HG03442 (cell line): ENCODE data around the gene COLGALT1.
"Not testable (repeated sequence)": the region's sequence is repeated elsewhere in the genome, so short reads cannot be mapped to it uniquely, and the experiment has no call there.

Source experiments
- ATAC-seq: cut with Tn5 transposase; IDR thresholded peaks from one replicate; pipeline ENCODE4 v1.9.1; 2021; ENCODE audit warnings: mild to moderate bottlenecking, moderate library complexity; ENCODE audit not compliant: unreplicated experiment

COLGALT1 gene

DNA sequence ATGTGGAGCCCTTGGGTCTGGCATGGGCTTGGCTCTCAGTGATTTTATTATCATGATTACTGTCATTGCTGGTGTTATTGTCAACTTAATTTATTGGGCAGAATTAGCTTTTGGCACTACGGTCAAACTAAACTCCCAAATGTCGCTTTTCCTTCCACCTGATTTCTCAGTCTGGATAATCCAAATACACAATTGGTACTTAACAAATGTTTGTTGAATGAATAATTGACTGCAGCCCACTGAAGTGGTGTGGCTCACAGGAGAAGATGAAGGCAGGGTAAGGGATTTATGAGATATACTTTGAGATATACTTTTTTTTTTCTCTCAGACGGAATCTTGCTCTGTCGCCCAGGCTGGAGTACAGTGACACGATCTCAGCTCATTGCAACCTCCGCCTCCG lies 1.5 kb downstream of the COLGALT1 start:
- ATAC-seq: no peak

DNA sequence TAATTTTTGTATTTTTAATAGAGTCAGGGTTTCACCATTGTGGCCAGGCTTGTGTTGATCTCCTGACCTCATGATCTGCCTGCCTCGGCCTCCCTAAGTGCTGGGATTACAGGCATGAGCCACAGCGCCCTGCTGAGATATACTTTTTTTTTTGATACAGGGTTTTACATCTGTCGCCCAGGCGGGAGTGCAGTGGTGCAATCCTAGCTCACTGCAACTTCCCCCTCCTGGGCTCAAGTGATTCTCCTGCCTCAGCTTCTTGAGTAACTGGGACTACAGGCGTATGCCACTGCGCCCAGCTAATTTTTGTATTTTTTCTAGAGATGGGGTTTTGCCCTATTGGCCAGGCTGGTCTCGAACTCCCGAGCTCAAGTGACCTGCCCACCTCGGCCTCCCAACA lies 2.0 kb downstream of the COLGALT1 start:
- no peak for ATAC-seq

DNA sequence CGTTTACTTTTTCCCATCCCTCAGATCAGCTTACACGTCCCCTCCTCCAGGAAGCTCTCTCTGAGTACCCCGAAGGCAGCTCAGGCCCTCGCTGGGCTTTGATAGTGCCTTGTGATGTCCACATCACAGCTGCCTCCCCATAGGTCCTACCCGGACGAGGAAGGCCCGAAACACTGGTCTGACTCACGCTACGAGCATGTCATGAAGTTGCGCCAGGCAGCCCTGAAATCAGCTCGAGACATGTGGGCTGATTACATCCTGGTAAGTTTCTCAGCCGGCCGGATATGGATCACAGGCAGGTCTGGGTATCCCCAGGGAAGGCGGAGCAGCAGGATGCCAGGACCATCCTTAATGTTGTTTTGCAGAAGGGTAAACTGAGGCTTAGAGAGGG lies 4.8 kb downstream of the COLGALT1 start:
- no peak for ATAC-seq

DNA sequence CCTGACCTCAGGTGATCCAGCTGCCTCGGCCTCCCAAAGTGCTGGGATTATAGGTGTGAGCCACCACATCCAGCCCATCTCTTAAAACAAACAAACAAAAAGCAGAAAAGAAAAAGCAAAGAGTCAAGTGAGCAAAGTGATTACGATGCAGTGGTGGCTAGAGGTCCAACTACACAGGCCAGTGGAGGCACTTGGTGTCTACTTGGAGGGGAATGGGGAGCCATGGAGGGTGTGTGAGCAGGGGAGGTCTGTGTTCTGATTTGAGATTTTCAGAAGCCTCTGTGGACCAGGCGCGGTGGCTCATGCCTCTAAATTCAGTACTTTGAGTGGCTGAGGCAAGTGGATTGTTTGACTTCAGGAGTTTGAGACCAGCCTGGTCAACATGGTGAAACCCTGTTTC lies 6.6 kb downstream of the COLGALT1 start:
- no peak for ATAC-seq

DNA sequence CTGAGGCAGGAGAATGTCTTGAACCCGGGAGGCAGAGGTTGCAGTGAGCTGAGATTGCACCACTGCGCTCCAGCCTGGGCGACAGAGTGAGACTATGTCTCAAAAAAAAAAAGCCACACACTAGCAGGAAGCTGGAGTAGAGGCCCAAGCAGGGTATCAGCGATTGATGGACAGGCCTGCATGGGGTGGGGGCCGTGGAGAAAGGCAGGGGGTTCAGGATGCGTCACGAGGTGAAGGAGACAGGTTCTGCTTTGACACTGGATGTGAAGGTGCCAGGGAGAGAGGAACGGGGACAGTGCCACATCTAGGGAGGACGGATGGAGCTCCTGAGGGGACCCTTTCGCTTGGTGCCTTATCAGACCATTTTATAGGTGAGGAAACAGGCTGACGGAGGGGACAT lies 7.1 kb downstream of the COLGALT1 start:
- ATAC-seq: no peak

DNA sequence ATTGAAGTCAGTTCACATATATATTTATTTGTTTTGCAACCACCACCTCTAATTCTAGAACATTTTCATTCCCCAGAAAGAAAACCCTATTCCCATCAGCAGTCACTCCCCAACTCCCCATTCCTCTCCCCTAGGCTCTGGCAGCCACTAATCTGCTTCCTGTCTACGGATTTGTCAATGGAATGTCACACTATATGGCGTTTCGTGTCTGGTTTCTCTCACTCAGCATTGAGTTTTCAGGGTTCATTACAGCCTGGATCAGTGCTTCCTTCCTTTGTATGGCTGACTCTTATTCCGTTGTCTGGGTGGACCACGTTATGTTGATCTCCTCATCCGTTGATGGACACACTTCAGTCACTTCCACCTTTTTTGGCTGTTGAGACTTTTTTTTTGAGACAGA lies 9.3 kb downstream of the COLGALT1 start:
- ATAC-seq: no peak

DNA sequence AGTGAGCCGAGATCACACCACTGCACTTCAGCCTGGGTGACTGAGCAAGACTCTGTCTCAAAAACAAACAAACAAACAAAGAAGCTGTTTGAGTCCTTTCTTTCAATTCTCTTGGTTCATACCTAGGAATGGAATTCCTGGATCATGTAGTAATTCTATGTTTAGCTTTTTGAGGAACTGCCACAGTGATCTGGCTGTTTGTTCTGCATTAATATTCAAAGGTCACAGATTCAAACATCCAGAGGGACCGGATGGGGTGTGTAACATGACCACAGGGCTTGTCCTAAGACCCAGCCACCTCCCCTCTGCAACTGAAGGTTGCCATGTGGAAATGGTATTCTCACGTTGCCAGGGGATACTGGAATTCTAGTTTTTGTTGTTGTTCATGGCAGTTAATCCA lies 10.2 kb downstream of the COLGALT1 start:
- no peak for ATAC-seq

DNA sequence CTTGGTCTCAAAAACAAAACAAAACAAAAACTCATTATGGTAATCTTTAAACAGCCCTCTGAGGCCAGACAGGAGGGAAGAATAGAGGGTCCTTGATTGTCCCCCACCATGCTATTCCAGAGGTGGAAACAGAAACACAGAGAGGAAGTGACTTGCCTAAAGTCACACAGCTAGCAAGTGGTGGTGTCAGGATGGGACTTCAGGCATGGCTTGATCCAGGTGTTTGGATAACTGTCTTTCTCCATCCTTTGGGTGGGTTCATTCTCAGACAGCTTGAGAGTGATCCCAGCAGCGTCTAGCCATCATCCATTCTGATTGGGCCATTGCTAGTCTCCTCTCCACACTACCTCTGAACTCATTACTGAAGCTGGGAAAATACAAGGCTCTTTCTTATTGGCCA lies 12.5 kb downstream of the COLGALT1 start:
- ATAC-seq: no peak

DNA sequence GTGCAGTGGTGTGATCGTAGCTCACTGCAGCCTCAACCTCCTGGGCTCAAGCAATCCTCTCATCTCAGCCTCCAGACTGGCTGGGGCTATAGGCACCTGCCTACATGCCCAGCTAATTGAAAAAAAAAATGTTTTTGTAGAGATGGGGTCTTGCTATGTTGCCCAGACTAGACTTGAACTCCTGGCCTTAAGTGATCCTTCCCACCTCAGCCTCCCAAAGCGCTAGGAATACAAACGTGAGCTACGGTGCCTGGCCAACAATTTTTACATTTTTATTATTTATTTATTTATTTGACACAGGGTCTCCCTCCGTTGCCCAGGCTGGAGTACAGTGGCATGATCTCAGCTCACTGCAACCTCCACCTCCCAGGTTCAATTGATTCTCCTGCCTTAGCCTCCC lies 14.8 kb downstream of the COLGALT1 start:
- not testable (repeated sequence) for ATAC-seq

DNA sequence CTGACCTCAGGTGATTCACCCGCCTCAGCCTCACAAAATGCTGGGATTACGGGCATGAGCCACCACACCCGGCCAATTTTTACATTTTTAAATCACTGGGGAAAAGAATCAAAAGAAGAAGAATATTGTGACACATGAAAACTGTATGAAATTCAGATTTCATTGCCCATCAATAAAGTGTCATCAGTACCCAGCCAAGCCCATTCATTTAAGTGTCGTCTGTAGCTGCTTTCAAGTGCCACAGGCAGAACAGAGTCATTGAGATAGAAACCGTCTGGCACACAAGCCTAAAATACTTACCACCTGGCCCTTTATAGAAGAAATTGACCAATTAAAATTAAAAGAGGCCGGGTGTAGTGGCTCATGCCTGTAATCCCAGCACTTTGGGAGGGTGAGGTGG lies 15.3 kb downstream of the COLGALT1 start:
- ATAC-seq: no peak

DNA sequence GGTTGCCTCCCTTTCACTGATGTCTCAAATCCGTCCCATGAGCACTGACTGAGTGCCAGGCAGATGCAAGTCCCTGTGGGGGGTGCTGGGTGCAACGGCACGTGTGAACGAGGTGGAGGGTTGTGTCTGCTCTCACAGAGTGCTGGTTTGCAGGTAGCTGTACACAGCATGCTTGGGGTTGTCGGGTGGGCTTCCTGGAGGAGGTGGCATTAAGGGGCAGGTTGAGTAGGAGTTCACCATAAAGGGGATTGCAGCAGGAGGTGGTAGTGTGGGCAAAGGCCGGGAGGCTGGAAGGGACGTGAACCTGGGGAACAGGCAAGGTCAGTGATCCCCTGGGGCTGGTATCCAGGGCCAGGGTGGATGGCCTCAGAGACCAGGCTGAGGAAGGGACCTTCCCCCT lies 17.2 kb downstream of the COLGALT1 start:
- ATAC-seq: no peak

DNA sequence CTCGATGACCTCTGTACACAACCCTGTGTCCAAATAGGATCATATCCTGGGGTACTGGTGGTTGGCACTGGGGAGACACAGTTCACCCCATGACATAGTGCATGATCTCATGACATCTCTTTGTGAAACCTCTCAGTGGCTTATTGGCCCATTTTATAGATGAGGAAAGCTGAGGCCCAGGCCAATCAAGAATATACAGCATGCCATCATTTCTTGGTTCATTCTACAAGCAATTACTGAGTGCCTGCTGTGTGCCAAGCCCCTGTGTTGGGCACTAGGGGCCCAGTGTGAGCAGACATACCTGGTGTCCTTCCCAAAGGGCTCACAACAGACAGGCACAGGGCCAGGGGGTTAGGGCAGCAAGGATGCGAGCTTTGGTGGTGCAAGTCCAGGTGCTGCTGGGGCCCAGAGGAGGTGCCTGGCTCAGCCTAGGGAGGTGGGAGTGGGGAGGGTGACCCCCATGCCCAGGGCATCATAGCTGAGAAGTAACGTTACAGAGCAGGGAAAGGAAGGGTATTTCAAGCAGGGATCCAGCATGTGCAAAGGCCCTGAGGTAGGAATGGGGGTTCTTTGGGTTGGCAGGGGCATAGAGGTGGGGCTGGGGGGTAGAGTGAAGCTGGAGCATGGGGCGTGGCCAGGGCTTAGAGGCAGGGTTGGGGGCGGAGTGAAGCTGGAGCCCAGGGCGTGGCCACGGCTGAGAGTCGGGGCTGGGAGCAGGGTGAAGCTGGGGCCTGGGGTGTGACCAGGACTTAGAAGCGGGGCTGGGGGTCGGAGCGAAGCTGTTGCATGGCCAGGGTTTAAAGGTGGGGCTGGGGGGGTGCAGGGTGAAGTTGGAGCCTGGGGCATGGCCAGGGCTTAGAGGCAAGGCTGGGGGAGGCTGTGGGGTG lies 20.7 kb downstream of the COLGALT1 start:
- ATAC-seq: no peak

DNA sequence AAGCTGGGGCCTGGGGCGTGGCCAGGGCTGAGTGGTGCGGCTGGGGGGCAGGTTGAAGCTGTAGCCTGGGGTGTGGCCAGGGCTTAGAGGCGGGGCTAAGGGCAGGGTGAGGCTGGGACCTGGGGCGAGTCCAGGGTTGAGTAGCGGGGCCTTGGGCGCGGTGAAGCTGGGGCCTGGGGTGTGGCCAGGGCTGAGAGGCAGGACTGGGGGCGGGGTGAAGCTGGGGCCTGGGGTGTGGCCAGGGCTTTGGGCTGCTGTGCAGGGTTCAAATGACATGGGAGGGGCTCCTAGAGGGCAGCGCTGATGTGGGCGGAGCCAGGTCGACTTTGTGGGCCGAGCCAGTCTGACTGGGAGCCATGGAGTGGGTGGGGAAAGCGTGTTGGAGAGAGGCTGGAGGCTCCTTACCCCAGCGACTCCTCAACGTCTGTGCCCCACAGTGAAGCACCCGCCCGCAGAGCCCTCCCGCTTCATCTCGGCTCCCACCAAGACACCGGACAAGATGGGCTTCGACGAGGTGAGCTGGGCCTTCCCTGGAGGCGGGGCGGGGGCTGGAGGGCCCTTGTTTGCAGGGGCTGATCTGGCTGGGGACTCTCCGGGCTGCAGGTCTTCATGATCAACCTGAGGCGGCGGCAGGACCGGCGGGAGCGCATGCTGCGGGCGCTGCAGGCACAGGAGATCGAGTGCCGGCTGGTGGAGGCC lies 21.5 kb downstream of the COLGALT1 start:
- ATAC-seq: no peak

DNA sequence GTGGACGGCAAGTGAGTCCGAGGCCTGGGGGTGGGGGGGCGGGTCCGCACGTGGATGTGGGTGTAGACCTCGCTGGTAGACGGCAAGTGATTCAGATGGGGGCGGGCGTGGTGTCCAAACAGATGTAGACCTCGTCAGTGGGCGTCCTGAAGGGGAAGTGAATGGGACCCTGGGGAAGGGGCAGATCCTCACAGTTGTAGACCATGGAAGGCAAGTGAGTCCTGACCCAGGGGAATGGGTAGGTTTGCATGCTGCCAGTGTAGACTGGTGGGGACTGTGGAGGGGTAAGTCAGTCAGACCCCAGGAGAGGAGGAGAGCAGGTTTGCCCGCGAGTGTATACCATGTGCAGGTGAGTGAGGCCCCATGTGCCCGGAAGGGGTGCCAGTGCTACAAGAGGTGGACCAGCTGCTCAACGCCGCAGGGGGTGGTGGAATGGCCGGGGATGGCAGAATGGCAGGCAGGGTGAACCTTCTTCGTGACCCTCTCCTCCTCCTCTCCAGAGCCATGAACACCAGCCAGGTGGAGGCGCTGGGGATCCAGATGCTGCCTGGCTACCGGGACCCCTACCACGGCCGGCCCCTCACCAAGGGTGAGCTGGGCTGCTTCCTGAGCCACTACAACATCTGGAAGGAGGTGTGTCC lies 22.1 kb downstream of the COLGALT1 start:
- no peak for ATAC-seq

DNA sequence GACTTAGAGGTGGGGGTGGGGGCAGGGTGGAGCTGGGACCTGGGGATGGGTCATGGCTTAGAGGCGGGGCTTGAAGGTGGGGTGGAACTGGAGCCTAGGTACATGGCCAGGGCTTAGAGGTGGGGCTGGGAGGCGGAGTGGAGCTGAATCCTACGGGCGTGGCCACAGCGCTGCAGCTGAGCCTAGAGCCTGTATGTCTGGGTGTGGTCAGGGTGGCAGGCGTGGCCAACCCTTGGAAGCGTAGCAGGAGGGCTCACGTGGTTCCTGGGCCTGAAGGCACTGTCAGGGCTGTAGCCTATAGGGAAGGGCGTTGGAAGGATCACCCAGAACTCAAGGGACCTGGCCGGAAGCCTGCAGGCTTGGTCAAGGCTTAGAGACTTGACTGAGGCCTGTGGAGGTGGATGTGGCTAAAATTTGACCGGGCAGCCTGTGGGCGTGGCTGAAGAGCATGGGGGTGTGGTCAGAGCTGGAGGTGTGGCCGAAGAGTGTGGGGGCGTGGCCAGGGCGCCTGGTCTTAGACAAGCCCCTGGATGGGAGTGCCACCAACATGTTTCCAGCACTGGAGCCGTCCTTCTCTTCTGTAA lies 24.3 kb downstream of the COLGALT1 start:
- no peak for ATAC-seq

DNA sequence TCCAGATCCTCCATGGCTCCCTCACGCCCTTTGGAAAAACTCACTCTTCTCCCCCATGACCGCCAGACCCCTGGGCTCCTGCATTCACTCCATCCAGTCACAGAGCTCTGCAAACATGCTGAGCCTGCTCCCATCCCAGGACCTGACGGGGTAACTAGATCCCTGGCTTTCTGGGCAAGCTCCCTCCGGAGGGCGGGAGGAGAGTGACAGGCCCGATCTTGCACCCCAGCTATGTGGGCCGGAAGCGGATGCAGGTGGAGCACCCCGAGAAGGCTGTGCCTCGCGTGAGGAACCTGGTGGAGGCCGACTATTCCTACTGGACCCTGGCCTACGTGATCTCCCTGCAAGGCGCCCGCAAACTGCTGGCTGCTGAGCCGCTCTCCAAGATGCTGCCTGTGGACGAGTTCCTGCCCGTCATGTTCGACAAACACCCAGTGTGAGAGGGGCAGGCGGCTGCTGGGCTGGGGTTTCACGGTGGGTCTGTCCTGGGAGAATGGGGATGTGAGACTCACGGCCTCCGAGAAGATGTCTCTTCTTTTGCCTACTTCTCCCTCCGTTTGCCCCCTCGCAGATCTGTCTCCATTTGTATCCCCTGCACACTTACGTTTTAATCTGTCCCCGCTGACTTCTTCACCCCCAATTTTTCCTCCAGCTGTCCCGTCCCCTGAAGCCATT lies 25.2 kb downstream of the COLGALT1 start:
- ATAC-seq: no peak

DNA sequence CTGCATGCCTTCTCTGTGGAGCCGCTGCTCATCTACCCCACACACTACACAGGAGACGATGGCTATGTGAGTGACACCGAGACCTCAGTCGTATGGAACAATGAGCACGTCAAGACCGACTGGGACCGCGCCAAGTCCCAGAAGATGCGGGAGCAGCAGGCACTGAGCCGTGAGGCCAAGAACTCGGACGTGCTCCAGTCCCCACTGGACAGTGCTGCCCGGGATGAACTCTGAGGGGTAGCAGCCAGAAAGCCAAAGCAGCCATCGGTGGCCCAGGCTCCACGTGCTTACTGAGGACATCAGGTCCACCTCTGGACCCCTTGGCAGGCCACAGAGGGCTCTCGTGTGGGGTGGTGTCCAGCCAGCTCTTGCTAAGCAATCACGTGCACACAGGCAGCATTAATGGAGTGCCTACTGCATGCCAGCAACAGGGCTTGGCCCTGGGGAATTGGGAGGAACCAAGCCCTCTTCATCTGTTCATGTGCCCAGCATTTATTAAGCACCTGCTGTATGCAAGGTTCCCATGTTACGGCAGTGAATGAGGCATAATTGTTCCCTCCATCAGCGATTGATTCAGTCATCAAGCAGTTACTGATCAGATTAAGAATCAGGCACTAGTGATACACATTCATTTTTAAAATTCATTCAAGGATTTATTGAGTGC lies 25.9 kb downstream of the COLGALT1 start:
- no peak for ATAC-seq

DNA sequence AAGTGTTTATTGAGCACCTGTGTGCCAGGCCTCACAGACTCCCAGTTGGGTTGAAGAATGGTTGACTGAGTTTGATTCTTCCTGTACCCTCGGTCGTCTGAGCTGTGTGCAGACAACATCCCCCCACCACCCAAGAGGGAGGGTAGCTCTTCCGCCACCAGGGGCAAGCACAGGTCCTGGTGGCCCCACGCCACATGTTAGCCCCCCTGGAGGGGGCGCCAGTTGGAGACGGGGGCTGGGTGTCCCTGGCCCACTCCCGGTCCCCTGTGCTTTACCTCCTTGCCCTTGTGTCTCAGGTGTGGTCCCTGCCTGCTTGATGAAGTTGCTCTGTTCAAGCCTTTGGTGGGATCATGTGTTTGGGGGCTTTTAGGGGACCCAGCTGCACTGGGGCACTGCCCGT lies 27.2 kb downstream of the COLGALT1 start:
- no peak for ATAC-seq

DNA sequence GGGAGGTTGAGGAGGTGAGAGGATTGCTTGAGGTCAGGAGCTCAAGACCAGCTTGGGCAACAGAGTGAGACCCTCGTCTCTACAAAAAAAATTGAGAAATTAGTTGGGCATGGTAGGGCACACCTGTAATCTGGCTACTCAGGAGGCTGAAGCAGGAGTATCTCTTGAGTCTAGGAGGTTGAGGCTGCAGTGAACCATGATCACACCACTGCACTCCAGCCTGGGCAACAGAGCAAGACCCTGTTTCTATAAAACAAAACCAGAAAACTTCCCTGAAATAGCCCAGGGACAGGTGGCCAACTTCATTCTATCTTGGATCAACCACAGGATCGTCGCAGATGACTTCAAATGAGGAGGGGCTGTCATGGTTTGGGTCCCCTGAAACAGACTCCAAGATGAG lies 28.7 kb downstream of the COLGALT1 start:
- ATAC-seq: no peak

DNA sequence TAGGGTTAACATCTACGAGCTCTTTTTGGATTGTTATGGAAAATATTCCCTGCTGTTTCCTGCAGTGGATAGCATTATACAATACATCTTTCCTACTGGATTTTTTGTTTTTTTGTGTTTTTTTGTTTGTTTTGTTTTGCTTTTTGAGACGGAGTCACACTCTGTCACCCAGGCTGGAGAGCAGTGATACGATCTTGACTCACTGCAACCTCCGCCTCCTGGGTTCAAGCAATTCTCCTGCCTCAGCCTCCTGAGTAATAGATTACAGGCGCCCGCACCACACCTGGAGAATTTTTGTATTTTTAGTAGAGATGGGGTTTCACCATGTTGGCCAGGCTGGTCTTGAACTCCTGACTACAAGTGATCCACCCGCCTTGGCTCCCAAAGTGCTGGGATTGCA lies 29.9 kb downstream of the COLGALT1 start:
- ATAC-seq: not testable (repeated sequence)
